Activated CD4-positive, alpha-beta T cell treated with anti-CD3 and anti-CD28 coated beads, Interleukin-2, amount 50 U/mL, for 48 hours (primary cell): ENCODE results near the gene SLC39A6.
A peak's percentile ranks its signal among the peaks of the same experiment; 100 is the strongest.
"Not testable (repeated sequence)": the region's sequence is repeated elsewhere in the genome, so short reads cannot be mapped to it uniquely, and the experiment has no call there.

Experiments used
- DNase-seq, 2 experiments: peaks; one replicate each; pipeline ENCODE4 v3.0.0-alpha.2; 2020

SLC39A6 gene

DNA sequence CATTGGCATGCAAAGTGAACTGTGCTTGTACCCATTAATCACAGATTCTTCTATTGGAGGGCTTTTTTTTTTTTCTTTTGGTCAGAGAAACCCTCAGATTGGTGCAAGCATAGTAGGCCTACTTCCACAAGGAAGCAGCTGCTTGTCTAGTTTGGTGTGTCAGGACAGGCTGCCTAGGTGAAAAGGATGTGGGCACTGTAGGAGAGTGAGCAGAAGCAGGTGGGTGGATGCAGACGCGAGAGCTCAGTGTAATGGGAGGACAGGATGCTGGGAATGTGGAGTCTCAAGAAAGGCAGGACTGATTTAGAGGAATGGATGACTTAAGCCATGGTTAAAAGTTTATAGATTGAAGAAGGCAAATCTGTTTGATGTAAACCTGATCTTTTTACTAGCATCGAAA, 3.6 kb upstream of the SLC39A6 start:
- DNase-seq = no peak

DNA sequence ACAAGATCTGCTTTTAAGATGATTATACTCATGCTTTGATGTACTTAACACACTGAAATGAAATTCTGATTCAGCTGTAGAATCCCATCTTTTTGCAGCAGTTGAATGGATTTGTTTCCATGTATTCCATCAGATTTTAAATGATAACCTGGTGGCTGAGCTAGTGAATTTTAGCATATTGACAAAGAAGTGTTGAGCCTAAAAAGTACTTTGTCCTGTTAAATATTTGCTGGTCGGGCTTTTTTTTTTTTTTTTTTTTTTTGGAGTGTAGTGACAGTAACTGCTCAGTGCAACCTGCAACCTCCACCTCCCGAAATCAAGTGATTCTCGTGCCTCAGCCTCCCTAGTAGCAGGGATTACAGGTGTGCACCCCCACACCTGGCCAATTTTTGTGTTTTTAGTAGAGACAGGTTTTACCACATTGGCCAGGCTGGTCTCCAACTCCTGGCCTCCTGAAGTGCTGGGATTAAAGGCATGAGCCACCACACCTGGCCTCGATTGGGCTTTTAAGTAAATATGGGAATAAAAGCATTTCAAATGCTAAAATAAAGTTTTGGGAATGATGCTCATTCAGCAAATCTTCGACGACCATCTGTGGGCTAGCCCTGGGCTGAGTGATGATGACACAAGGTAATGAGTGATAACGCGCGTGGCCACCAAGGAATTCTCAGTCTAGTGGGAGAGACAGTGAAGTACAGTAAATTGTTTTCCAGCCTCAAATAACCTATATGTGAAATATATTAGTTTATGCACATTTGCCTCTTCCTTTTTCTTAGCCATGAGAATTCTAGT, 2.7 kb upstream of the SLC39A6 start:
- DNase-seq = no peak

DNA sequence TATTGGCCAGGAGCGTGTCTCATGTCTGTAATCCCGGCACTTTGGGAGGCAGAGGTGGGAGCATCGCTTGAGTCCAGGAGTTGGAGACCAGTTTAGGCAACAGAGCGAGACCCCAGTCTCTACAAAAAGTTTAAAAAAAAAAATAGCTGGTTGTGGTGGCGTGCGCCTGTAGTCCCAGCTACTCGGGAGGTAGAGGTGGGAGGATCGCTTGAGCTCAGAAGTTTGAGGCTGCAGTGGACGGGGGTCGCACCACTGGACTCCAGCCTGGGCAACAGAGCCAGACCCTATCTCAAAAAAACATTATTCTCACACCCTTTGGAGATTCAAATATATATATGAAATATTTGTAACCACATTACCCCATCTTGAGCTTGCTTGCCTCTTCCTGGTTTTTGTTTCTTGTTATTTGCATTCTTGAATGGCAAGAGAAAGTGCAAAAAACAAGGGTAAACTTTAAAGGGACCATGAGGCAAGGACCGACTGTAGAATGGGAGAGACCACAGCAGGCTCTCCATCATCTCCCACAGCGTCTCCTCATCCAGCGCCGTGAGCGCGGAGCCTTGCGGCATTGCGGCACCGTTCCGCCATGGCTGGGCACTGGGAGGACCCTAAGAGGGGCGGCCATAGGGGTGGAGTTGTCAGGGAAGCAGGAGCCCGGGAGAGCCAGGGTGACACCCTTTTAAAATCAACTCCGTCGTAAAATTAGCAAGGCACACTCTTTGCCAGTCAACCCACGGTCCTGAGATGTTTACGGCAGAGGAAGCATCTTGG, 1.9 kb upstream of the SLC39A6 start:
- no peak for DNase-seq

DNA sequence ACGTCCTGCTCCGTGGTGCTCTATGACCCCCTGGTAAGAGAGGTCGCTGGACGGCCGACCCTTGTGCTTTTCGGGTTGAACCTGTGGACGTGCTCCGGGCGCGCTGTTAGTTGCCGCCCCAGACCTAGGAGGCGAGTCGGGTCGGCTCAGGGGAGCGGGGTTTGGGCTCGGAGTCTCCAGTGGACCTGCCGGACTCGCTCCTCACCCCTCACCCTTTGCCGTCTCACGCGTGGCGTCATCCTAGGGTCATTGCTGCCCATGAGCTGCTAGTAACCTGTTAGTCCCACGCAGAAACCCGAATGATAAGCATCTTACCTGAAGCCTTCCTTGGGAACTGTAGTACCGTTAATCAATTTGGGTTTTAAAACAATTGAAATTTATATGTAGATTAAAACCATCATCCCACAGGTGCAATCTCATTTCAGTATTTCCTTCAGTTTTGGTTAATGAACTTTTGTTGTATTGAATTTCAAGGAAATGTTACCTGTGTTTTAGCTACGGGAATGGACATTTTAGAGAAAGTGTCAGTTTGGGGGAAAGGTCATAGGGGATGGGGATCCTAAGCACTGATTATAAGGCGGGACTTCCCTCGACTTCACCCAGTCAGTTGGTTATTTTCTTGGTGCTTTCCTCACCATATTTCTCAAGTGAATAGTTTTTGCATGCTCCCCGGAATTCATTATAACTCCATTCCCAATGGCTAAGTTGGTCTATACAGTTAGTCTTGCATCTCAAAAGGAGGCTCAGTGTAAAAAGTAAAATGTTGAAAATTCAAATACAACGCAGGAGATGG, 1.1 kb upstream of the SLC39A6 start:
- DNase-seq = no peak

DNA sequence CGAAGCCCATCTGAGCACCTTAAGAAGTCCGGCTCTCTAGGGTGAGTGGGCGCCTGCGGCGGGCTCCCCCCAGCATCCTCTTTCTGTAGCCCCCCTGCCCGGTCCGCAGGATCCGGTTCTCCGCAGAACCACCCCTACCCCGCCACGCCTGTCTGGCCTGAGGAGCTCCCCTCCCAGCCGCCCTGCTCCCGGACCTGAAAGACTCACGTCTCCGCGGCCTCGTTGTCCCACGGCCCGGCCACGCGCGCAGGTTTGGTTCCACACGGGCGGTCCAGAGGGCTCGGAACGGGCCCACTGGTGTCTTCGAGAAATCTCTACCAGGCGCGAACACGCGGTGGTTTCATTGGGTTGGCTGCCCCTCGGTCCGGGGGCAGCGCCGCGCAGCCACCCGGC, 237 bp downstream of the SLC39A6 start:
- no peak for DNase-seq

DNA sequence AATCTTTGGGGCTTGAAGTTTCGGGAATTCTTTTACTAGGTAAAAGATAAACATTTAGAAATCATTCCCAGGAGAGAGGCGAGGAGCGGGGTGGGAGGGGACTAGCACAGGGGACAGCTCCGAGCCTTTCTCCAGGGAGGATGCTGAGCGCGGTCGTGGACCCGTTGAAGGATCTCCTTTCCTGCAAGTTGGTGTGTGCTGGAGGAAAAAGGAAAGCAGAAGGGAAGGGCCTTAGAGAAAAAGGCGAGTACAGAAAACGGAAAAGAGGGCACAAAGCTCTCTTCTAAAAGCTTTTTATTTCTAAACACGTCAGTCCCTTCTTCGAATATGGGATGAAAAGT, 640 bp downstream of the SLC39A6 start:
- peak; percentile 8 to 18 for DNase-seq

DNA sequence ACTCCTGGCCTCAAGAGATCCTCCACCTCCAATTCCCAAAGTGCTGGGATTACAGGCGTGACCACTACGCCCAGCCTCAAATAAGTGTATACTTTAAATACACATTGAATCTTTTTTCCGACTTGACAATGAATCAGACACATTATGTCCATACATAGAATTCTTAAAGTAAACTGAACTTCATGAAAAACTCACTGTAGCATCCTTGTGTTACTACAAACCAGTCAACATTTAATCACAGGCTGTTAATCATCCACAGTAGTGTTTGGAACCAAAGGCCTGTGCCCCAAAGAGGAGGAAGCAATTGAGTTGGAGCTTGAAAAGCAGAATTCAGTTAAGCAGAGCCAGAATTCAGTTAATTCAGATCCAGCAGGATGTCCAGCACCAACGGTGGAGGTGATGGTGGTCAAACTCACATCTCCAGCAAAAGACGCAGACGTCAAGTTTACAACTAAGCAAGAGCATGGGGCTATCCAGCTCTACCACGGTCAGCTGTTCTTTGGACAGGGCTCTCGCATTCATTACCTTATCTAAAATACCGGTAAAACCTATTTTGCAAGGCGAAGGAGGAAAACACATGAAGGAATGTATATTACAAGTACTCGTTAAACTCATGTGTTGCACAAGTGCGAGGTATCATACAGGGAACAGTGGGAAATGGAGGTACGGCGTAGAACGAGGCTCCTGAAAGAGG, 1.2 kb downstream of the SLC39A6 start:
- DNase-seq = no peak

DNA sequence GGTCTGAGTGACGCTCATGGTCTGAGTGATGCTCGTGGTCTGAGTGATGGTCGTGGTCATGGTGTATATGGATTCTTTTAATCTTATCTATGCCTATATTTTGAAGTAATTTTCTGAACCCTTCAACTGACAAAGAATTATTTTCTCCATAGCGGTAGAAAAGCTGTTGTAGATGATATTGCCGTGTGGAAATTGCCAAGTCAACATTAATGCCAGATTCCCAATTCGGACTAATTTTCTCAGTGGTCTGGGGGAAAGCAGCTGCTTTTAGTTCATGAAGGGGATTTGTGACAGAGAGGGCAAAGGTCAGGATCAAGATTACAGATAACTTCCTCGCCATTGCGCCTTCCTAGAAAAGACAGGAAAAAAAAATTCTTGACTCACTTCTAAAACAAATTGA, 2.5 kb downstream of the SLC39A6 start:
- no peak for DNase-seq

DNA sequence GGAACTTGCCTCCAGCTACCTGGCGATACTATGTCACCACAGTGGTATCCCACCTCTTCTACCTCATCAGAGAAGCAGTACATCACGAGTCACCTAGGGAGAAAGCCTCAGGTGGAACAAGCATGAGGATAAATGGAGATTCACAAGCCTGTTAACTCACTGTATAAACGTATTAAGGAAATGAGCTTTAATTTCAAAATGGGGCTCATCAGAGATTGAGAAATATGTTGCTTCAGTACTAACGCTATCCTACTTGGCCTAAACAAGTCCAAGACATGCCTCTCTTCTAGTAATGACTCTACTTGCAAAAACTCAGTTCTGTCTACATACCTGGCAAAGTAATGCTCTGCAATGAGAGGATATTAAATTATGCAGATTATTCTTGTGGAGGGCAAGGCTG, 4.3 kb downstream of the SLC39A6 start:
- no peak for DNase-seq

DNA sequence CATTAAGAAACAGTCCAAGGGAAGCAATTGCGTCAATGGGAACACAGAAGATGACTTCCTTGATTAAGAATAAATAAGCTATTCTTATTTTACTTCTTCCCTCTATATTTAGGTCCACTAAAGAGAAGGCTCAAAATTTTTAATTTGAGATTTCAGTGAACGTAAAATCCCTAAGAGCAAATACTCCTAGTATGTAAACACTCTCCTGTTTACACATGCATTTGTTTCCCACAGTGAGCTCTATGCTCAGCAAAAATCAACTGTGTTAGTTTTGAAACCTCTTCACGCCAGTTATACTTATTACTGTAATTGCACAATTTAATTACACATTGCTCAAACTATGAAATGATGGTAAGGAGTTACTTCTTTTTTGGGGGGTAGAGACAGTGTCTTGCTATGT, 8.8 kb downstream of the SLC39A6 start:
- no peak for DNase-seq

DNA sequence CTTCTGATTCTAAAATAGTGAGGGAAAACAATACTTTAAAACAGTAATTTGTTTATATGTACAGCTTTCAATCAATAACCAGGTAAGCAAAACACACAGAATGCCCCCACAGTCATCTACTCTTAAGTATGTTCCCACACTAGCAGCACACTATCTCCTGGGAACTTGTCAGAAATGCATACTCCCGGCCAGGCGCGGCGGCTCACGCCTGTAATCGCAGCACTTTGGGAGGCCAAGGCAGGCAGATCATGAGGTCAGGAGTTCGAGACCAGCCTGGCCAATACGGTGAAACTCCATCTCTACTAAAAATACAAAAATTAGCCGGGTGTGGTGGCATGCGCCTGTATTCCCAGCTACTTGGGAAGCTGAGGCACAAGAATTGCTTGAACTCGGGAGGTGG, 12.4 kb downstream of the SLC39A6 start:
- not testable (repeated sequence) for DNase-seq

DNA sequence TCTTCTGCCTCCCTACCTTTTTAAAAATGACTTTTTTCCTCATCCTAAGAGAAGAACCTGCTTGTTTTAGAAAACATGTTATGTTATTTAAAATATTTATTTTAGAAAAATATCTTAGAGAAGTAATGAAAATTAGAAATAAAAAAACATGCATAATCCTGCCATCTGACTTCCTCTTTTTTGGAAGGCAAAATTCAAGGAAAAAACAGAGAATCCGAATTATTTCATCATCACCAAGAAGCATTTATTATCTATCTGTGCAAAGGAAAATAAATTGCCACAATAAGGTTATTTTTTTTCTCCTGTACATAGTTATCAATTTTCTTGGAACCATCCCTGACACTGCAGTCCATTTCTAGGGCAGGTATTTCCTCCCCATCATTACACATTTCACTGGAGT, 14.4 kb downstream of the SLC39A6 start:
- DNase-seq = no peak

DNA sequence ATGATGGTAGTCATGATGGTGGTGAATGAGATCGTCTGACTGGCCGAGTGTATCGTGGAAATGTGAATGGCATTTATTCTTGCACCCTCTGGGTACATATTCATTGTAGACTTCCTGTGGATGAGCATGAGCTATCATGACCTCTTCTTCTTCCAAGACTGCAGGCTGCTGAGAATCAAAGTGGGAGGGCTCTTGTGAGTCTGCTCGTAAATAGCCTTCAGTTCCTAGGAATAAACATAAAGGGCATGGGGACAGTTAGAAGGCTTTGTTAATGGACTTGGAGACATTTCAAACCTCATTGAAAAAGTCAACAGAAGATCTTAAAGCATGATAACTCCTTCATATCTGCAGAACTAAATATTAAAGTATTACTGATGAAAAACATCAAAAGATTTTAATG, 14.9 kb downstream of the SLC39A6 start:
- DNase-seq = no peak

DNA sequence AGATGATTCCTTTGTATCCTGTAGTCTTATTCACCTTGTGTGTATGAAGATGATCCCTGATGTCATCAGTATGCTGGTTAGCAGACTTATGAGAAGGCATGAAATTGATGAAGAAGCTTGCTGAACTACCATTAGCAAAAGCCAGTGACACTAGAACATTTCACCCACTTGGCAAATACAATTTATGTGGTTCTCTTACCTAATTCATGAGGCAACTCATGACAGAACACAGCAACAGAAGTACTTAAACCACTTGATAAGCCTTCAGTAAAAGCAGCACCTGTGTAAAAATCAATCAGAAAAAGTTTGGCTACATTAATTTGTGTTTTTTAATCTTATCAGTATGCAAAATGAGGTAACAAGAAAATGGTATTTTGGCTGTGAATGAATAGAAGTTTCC, 16.8 kb downstream of the SLC39A6 start:
- DNase-seq = no peak

DNA sequence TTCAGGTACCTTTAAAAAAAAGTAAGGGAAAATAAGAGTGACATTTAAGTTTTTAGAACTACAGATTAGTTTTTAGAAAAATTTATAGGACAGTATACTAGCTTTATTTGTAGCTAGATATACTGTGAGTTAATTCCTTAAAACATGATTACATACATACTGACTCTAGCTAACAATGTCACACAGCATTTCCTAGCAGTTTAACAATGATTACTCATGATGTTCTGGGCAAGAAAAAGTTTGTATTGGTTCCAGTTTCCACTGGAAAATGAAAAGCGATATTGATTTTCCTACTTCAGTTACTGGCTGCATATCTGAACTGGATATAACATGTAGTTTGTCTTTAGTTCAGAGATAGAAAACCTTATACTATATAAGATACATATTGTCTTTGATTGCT, 19.4 kb downstream of the SLC39A6 start:
- no peak for DNase-seq

DNA sequence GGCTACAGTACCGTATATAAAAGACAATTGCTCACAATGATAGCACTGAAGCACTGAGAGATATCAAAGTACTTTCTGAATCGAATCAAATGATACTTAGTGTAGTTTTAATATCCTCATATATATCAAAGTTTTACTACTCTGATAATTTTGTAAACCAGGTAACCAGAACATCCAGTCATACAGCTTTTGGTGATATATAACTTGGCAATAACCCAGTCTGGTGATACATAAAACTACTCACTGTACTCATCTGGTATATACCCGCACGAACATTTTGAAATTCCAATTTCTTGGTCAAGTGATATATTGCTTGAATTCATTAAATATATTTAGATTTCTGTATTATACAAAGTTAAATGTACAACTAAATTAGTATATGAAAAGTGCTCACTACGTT, 20.5 kb downstream of the SLC39A6 start:
- DNase-seq = no peak

DNA sequence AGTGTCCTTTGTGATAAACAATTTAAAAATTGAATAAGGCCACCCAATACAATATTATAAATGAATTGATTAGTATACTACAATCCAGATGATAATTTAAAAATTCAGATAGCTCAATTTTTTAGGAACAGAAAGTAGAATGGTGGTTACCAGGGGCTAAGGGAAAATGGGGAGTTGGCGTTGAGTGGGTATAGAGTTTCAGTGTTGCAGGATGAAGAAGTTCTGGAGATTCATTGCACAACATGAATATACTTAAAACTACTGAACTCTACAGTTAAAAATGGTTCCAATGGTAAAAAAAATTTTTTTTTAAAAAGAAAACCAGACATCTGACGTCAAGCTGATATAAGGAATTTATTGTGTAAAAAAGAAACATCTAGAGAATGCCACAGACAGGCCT, 20.9 kb downstream of the SLC39A6 start:
- no peak for DNase-seq

DNA sequence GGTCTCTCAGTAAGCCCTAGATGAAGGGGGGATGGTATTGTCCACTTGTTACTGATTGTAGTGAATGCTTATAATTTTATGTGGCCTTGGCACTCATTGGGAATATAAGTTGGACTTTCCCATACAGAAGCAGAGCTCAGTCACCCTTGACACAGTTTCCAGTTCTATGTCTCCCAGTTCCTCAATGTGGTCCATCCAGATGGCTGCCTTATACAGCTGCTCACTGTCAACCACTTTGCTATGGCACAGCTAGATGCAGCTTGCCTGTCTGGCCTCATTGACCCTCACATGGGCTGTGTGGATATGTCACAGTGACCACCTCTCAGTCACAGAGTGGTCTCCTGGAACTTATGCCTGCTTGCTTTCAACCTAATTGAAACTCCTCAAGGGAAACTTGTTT, 21.7 kb downstream of the SLC39A6 start:
- DNase-seq = no peak

DNA sequence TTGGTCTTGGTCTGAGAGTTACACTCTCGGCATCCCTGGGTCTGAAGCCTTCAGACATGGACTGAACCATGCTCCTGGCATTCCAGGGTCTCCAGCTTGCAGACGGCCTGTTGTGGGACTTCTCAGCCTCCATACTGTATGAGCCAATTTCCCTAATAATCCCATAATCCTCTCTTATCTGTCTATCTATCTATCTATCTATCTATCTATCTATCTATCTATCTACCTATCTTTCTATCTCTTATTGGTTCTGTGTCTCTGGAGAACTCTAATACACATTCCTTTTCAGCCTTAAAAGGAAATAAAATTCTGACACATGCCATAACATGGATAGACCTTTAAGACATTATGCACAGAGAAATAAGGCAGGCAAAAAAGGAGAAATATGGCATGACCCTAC, 24.4 kb downstream of the SLC39A6 start:
- no peak for DNase-seq

DNA sequence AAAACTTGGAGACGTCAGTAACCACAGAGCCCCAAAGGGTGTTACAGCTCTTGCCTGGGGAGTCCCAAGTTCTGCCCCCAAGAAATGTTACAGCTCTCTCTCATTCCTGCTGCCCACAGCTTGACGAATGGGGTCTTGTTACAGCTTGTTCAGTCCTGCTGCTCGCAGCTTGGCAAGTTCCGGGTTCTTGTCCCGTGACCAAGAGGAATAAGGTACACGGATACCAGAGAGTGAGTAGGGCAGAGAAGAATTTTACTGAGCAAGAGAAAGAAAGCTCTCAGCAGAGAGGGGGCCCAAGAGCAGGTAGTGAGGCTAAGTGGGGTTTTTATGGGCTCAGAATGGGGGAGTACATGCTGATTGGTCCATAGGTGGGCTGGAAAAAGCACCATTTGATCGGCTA, 27.2 kb downstream of the SLC39A6 start:
- DNase-seq = no peak

DNA sequence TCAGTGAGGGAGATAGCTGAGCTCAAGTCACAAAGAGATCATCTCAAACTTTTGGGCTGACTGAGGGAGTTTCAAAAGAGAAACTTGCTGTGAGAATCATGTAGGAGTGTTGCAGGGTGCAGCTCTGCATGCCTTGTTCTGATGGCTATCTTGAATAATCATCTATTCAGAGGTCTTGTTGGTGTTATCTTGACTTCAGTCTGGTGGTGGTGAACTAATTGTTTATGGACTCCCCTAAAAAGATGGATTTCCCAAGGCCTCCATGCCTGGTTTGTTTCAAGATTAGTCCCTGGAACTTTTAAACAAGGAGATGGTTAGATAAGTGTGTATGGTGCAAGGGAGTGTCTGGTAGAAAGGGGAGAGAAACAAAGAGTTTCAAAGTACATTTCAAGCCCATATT, 29.8 kb downstream of the SLC39A6 start:
- DNase-seq = no peak

DNA sequence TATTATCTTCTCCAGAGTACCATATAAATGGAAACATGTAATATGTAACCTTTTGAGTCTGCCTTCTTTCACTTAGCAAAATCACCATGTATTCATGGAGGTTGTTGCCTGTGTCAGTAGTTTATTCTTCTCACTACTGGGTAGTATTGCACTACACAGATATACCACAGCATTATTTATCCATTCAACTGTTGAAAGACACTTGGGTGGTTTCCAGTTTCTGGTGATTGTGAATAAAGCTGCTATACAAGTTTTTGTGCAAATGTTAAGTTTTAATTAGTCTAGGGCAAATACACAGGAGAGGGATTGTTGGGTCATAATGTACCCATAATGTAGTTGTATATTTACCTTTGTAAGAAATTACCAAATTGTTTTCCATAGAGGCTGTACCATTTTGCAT, 32.2 kb downstream of the SLC39A6 start:
- DNase-seq = no peak

DNA sequence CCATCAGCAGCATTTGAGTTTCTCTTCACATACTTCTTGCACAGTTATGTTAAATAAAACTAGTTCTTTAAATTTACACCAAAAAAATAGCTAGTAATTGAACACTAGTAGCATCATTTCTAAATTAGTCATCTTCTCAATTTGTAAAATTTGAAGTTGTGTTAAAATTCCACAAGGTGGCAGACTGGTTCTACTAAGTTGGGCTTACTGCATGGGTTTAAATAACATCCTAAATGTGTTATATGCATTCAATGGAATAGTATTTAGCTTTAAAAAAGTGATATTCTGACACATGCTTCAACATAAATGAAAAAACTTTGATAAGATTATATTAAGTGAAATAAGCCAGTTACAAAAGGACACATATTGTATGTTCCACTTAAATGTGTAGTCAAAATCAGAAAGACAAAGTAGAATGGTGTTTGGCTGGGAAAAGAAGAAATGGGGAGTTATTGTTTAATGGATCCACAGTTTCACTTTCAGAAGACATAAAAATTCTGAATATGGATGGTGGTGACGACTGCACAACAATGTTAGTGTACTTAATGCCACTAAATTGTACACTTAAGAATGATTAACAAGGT, 33.1 kb downstream of the SLC39A6 start:
- DNase-seq = no peak
